Left ventricle myocardium inferior (tissue), 1 donor: ENCODE measurements around the gene KRT12. TPM values are rescaled to one million over a fixed set of nuclear protein-coding genes. Genes with fewer than 3 reads are reported as not detected.

ENCODE experiments used
- DNase-seq: peaks from one replicate; pipeline ENCODE4 v3.0.0-alpha.2; 2020
- H3K27ac ChIP-seq: fragments of 200-600 bp; replicated peaks from 2 replicates; pipeline ENCODE4 v1.8.0; 2021
- H3K27me3 ChIP-seq: fragments of 200-600 bp; 2 replicates; pipeline ENCODE4 v1.8.0; 2021; ENCODE audit warnings: low read depth
- H3K36me3 ChIP-seq: fragments of 200-600 bp; 2 replicates; pipeline ENCODE4 v1.8.0; 2021
- H3K4me1 ChIP-seq: fragments of 200-600 bp; 2 replicates; pipeline ENCODE4 v1.8.0; 2021
- H3K4me3 ChIP-seq: fragments of 200-600 bp; 2 replicates; pipeline ENCODE4 v1.8.0; 2021; ENCODE audit warnings: mild to moderate bottlenecking, moderate library complexity
- H3K9me3 ChIP-seq: fragments of 200-600 bp; replicated peaks from 2 replicates; pipeline ENCODE4 v1.8.0; 2021
- CTCF ChIP-seq: fragments of 200-600 bp; IDR thresholded peaks from 2 replicates; pipeline ENCODE4 v1.8.0; 2021; ENCODE audit warnings: antibody characterized with exemption, mild to moderate bottlenecking, borderline replicate concordance
- intact Hi-C: fragments of 100-400 bp; cut with micrococcal nuclease; formaldehyde crosslinking; loops from one replicate; pipeline ENCODE4 v1.11.0; 2022
- total RNA-seq: library from RNA; stranded (reverse); fragmentation: NEBNext Ultra II Directional; extraction: Animal tissue kit (Norgen Biotek cat#: 25700); gene quantifications from one replicate; pipeline ENCODE4 v1.2.1, GENCODE V29; 2021
- donor health status: DM: no; HTN: yes; CAD: no; lungs with severe emphysema.

Gene KRT12
- total RNA-seq, 1 donor from 2014 or later, result not detected

- Histone ChIP-seq H3K27ac (no peak overlapping the region), H3K4me3 (no peak overlapping the region), H3K4me1 (peaks cover 39% of the 10 kb centered on the region), H3K27me3 (no peaks in the 10 kb centered on the region), H3K9me3 (no peaks in the 10 kb centered on the region), H3K36me3 (peaks cover 18% of the 10 kb centered on the region)
- intact Hi-C loops, result no loop called here
- DNase-seq, result no peak
- no peak for TF ChIP-seq CTCF
Observed at GRCh38 chr17:40813804-40814203, 53.2 kb downstream of the KRT12 start.

- peaks cover 12% of the 10 kb centered on the region for H3K36me3 ChIP-seq
- intact Hi-C loops, result no loop called here
- H3K4me3 ChIP-seq, result no peak overlapping the region
- H3K9me3 ChIP-seq, result no peaks in the 10 kb centered on the region
- H3K27ac ChIP-seq, result no peak overlapping the region
- no peak for DNase-seq
- H3K4me1 ChIP-seq, result peaks cover 30% of the 10 kb centered on the region
- TF ChIP-seq CTCF, result no peak
- H3K27me3 ChIP-seq, result no peaks in the 10 kb centered on the region
Observed at GRCh38 chr17:40812639-40813038, 54.4 kb downstream of the KRT12 start.

Other genes starting within 250 kb of the KRT12 start
- gene SMARCE1, start 219.4 kb downstream of the KRT12 start, total RNA-seq, result 58.6 TPM
- gene KRT222, start 202.0 kb downstream of the KRT12 start, total RNA-seq, result 0.38 TPM
- gene KRT24, start 163.5 kb downstream of the KRT12 start, total RNA-seq, result not detected
- gene KRT25, start 111.9 kb downstream of the KRT12 start, total RNA-seq, result not detected
- not detected for gene KRT26, start 95.0 kb downstream of the KRT12 start, total RNA-seq
- not detected for gene KRT27, start 84.7 kb downstream of the KRT12 start, total RNA-seq
- not detected for gene KRT28, start 67.3 kb downstream of the KRT12 start, total RNA-seq
- 54.7 TPM for gene KRT10, start 44.6 kb downstream of the KRT12 start, total RNA-seq
- gene KRT20, start 18.0 kb upstream of the KRT12 start, total RNA-seq, result not detected
- gene KRT23, start 70.4 kb upstream of the KRT12 start, total RNA-seq, result 0.33 TPM
- not detected for gene KRT39, start 99.7 kb upstream of the KRT12 start, total RNA-seq
- not detected for gene KRT40, start 117.1 kb upstream of the KRT12 start, total RNA-seq
- gene KRTAP3-3, start 126.9 kb upstream of the KRT12 start, total RNA-seq, result not detected
- not detected for gene KRTAP3-2, start 132.7 kb upstream of the KRT12 start, total RNA-seq
- not detected for gene KRTAP3-1, start 141.9 kb upstream of the KRT12 start, total RNA-seq
- gene KRTAP1-5, start 160.0 kb upstream of the KRT12 start, total RNA-seq, result not detected
- gene KRTAP1-4, start 163.0 kb upstream of the KRT12 start, total RNA-seq, result not detected
- not detected for gene KRTAP1-3, start 167.7 kb upstream of the KRT12 start, total RNA-seq
- not detected for gene KRTAP1-1, start 174.2 kb upstream of the KRT12 start, total RNA-seq
- not detected for gene KRTAP2-1, start 180.1 kb upstream of the KRT12 start, total RNA-seq
- not detected for gene KRTAP2-2, start 188.0 kb upstream of the KRT12 start, total RNA-seq
- gene KRTAP2-3, start 192.9 kb upstream of the KRT12 start, total RNA-seq, result not detected
- gene KRTAP2-4, start 198.7 kb upstream of the KRT12 start, total RNA-seq, result not detected
- gene KRTAP4-7, start 216.9 kb upstream of the KRT12 start, total RNA-seq, result not detected
- gene KRTAP4-8, start 230.9 kb upstream of the KRT12 start, total RNA-seq, result not detected
- gene KRTAP4-16, start 235.0 kb upstream of the KRT12 start, total RNA-seq, result not detected
- gene KRTAP4-9, start 238.2 kb upstream of the KRT12 start, total RNA-seq, result not detected